Right cardiac atrium (tissue), 5 donors: ENCODE results near the gene MAN1A1. TPM values are rescaled to one million over a fixed set of nuclear protein-coding genes. Genes with fewer than 3 reads are reported as not detected.

Source experiments
- ATAC-seq, 2 donors: fragments of 200-7000 bp; cut with Tn5 transposase; one replicate each; pipeline versions ENCODE4 v1.8.0 to v1.9.1; 2020; ENCODE audit warnings: moderate library complexity in 2 of 2, mild to moderate bottlenecking in 1 of 2
- DNase-seq, 3 donors: peaks; one replicate each; pipeline ENCODE4 v3.0.0-alpha.2; 2020
- H3K27ac ChIP-seq: one replicate; pipeline ENCODE4 v1.5.1; 2013; ENCODE audit warnings: mild to moderate bottlenecking, low read length, control low read depth, moderate library complexity
- H3K27me3 ChIP-seq: one replicate; pipeline ENCODE4 v1.6.1; 2013; ENCODE audit not compliant: control insufficient read depth, insufficient read depth
- H3K4me1 ChIP-seq: one replicate; pipeline ENCODE4 v1.6.1; 2013; ENCODE audit warnings: low read length; ENCODE audit not compliant: control insufficient read depth, insufficient read depth
- H3K4me3 ChIP-seq: one replicate; pipeline ENCODE4 v1.5.1; 2013; ENCODE audit warnings: low read length, control low read depth
- H3K9me3 ChIP-seq: one replicate; pipeline ENCODE4 v1.6.1; 2013; ENCODE audit warnings: low read length; ENCODE audit not compliant: control insufficient read depth
- WGBS: extraction: QIAGEN DNeasy Blood & Tissue Kit; methylation state at CpG from one replicate; pipeline ENCODE4 v1.1.7; 2013; 5-methylcytosine and 5-hydroxymethylcytosine counted together
- intact Hi-C, 4 donors: fragments of 100-400 bp; cut with DNase I; formaldehyde crosslinking; loops; one replicate each; pipeline versions ENCODE4 v1.11.0 to v1.14.0; 2022 to 2023
- polyA plus RNA-seq: library from polyadenylated mRNA; stranded (reverse); fragments of 200-250 nt; gene quantifications from one replicate; pipeline ENCODE4 v1.2.3, GENCODE V29; 2013
- total RNA-seq, 4 donors: library from RNA; stranded (reverse); fragmentation: NEBNext Ultra II Directional; extraction: Animal tissue kit (Norgen Biotek cat#: 25700); gene quantifications; one replicate each; pipeline ENCODE4 v1.2.1, GENCODE V29; 2021
- donor health status: healthy with polysubstance abuse.
- donor health status: DM: no; HTN: yes; CAD: no.
- donor health status: DM: no; HTN: no; CAD: no.
- donor health status: DM: no; HTN: yes; CAD: no; lungs with severe emphysema.
- donor health status: DM: yes; HTN: yes; CAD: no.

Gene MAN1A1
- total and polyA plus RNA-seq, 5 donors = 11.6 to 29.7 (median 20.3) TPM

GRCh38 chr6:119346936-119347335 is 2.6 kb downstream of the MAN1A1 start:
- intact Hi-C loops = no loop called here
- WGBS = 15% methylated on average over 1 of the region's 1 CpG
- Histone ChIP-seq H3K4me1 (no peaks in the 10 kb centered on the region), H3K27me3 (no peaks in the 10 kb centered on the region), H3K27ac (peak overlapping the region; percentile 18), H3K4me3 (peak overlapping the region; percentile 81), H3K9me3 (no peaks in the 10 kb centered on the region)
- ATAC-seq (no peak), DNase-seq (no peak)

- no peaks in the 10 kb centered on the region for H3K4me1 ChIP-seq
- no peak for ATAC-seq
- H3K9me3 ChIP-seq = no peaks in the 10 kb centered on the region
- WGBS = 59% methylated on average over 8 of the region's 8 CpGs
- H3K27ac ChIP-seq = no peak overlapping the region
- DNase-seq = no peak
- intact Hi-C loops = no loop called here
- H3K4me3 ChIP-seq = peak overlapping the region; percentile 81
- H3K27me3 ChIP-seq = no peaks in the 10 kb centered on the region
Observed at GRCh38 chr6:119346450-119346849, 3.1 kb downstream of the MAN1A1 start.

- Histone ChIP-seq H3K27me3 (no peaks in the 10 kb centered on the region), H3K4me1 (peaks cover 6% of the 10 kb centered on the region), H3K9me3 (no peaks in the 10 kb centered on the region), H3K4me3 (no peak overlapping the region), H3K27ac (no peak overlapping the region)
- WGBS = 97% methylated on average over 2 of the region's 2 CpGs
- intact Hi-C loops = no loop called here
- no peak for ATAC-seq
- no peak for DNase-seq
Observed at GRCh38 chr6:119345114-119345513, 4.4 kb downstream of the MAN1A1 start.

- Histone ChIP-seq H3K4me1 (peaks cover 7% of the 10 kb centered on the region), H3K27ac (no peak overlapping the region), H3K4me3 (no peak overlapping the region), H3K27me3 (no peaks in the 10 kb centered on the region), H3K9me3 (no peaks in the 10 kb centered on the region)
- ATAC-seq (no peak), DNase-seq (peak in 2 of 3 donors; percentile 24 to 48)
- 47% methylated on average over 1 of the region's 1 CpG for WGBS
- intact Hi-C loops = no loop called here
Observed at GRCh38 chr6:119344306-119344705, 5.3 kb downstream of the MAN1A1 start.

GRCh38 chr6:119343573-119344146 is 5.9 kb downstream of the MAN1A1 start:
- intact Hi-C loops = no loop called here
- Histone ChIP-seq H3K4me3 (no peak overlapping the region), H3K27me3 (no peaks in the 10 kb centered on the region), H3K27ac (no peak overlapping the region), H3K4me1 (peaks cover 7% of the 10 kb centered on the region), H3K9me3 (no peaks in the 10 kb centered on the region)
- WGBS = 90% methylated on average over 5 of the region's 5 CpGs
- ATAC-seq = no peak
- DNase-seq = no peak

- 88% methylated on average over 4 of the region's 4 CpGs for WGBS
Observed at GRCh38 chr6:119343167-119343566, 6.4 kb downstream of the MAN1A1 start.

GRCh38 chr6:119342430-119342829 is 7.1 kb downstream of the MAN1A1 start:
- 89% methylated on average over 3 of the region's 3 CpGs for WGBS
- intact Hi-C loops = no loop called here
- Histone ChIP-seq H3K4me1 (peaks cover 7% of the 10 kb centered on the region), H3K9me3 (no peaks in the 10 kb centered on the region), H3K4me3 (no peak overlapping the region), H3K27ac (no peak overlapping the region), H3K27me3 (no peaks in the 10 kb centered on the region)
- ATAC-seq = no peak
- no peak for DNase-seq

More at GRCh38 chr6:119343167-119343566, 6.4 kb downstream of the MAN1A1 start:
- Histone ChIP-seq H3K27ac (no peak overlapping the region), H3K4me1 (peaks cover 7% of the 10 kb centered on the region), H3K4me3 (no peak overlapping the region), H3K9me3 (no peaks in the 10 kb centered on the region), H3K27me3 (no peaks in the 10 kb centered on the region)
- intact Hi-C loops = no loop called here
- DNase-seq = no peak
- ATAC-seq = no peak

GRCh38 chr6:119340796-119341487 is 8.6 kb downstream of the MAN1A1 start:
- ATAC-seq = peak; percentile 26 to 28

GRCh38 chr6:119339941-119340456 is 9.6 kb downstream of the MAN1A1 start:
- Histone ChIP-seq H3K27me3 (no peaks in the 10 kb centered on the region), H3K27ac (peak overlapping the region; percentile 74), H3K4me1 (peaks cover 7% of the 10 kb centered on the region), H3K4me3 (no peak overlapping the region), H3K9me3 (no peaks in the 10 kb centered on the region)
- ATAC-seq (peak; percentile 34 to 52), DNase-seq (peak in 1 of 3 donors; percentile 45)
- intact Hi-C loops = no loop called here
- 58% methylated on average over 4 of the region's 4 CpGs for WGBS

More at GRCh38 chr6:119340796-119341487, 8.6 kb downstream of the MAN1A1 start:
- peak in 2 of 3 donors; percentile 22 to 57 for DNase-seq
- Histone ChIP-seq H3K9me3 (no peaks in the 10 kb centered on the region), H3K4me3 (no peak overlapping the region), H3K27me3 (no peaks in the 10 kb centered on the region), H3K27ac (peak overlapping the region; percentile 86), H3K4me1 (peaks cover 7% of the 10 kb centered on the region)
- 38% methylated on average over 8 of the region's 8 CpGs for WGBS
- intact Hi-C loops = no loop called here

- DNase-seq (no peak), ATAC-seq (no peak)
- 79% methylated on average over 1 of the region's 1 CpG for WGBS
- Histone ChIP-seq H3K27ac (no peak overlapping the region), H3K4me1 (peaks cover 9% of the 10 kb centered on the region), H3K4me3 (no peak overlapping the region), H3K27me3 (no peaks in the 10 kb centered on the region), H3K9me3 (no peaks in the 10 kb centered on the region)
- intact Hi-C loops = no loop called here
Observed at GRCh38 chr6:119337762-119338161, 11.8 kb downstream of the MAN1A1 start.

- 95% methylated on average over 5 of the region's 5 CpGs for WGBS
- ATAC-seq (no peak), DNase-seq (no peak)
- Histone ChIP-seq H3K4me3 (no peak overlapping the region), H3K27ac (no peak overlapping the region), H3K9me3 (no peaks in the 10 kb centered on the region), H3K4me1 (peaks cover 9% of the 10 kb centered on the region), H3K27me3 (no peaks in the 10 kb centered on the region)
- intact Hi-C loops = no loop called here
Observed at GRCh38 chr6:119337252-119337651, 12.3 kb downstream of the MAN1A1 start.
